ENCODE results near the gene AP1G2. TPM values are rescaled to one million over a fixed set of nuclear protein-coding genes. Genes with fewer than 3 reads are reported as not detected.
"Not testable (repeated sequence)": the region's sequence is repeated elsewhere in the genome, so short reads cannot be mapped to it uniquely, and the experiment has no call there.

Gene AP1G2
- total RNA-seq, 1 donor from 2014 or later = 156 TPM

DNA sequence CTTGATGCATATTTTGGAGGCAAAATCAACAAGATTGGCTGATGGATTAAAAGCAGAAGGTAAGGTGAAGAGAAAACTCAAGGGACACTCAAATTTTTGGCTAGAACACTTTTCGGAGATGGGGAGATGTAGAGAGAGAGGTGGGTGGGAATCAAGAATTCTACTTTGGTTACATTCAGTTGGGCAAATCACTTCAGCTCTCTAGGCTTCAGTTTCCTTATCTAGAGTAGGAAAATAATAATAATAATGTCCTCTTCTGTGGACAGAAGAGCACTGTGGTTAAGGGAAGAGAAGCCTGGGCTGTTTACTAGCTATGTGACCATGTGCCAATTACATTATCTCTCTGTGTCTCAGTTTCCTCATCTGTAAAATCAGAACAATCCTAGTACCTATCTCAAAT is 45.2 kb upstream of the AP1G2 start:
- no peaks in the 10 kb centered on the region for H3K9me3 Mint-ChIP-seq
- no peak overlapping the region for H3K4me3 Mint-ChIP-seq
- H3K27ac Mint-ChIP-seq = no peak overlapping the region
- DNase-seq (ENCODE audit: extremely low spot score, unreplicated experiment) = no peak
- no peaks in the 10 kb centered on the region for H3K36me3 Mint-ChIP-seq
- H3K27me3 Mint-ChIP-seq = peaks cover 26% of the 10 kb centered on the region
- peaks cover 5% of the 10 kb centered on the region for H3K4me1 Mint-ChIP-seq (ENCODE audit: unreplicated experiment)
- no peak for TF ChIP-seq CTCF (conservative IDR thresholded peaks at IDR 0.05)

DNA sequence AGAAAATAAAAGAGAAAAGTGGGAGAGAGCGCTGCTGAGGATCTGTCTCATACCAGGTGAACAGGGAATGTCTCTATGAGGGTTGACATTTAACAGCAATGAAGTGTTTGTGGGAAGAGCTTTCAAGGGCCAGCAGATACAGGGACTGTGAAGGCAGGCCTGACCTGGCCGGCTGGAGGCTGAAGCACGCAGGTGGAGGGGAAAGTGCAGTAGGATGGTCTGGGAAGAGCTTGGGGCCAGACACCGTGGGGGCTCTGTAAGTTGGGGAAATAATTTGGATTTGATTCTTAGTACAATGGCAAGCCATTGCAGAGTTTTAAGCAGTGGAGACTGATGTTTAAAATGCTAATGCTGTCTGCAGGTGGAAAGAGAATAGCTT is 44.8 kb upstream of the AP1G2 start:
- no peak for TF ChIP-seq CTCF (conservative IDR thresholded peaks at IDR 0.05)
- Mint-ChIP-seq H3K9me3 (no peaks in the 10 kb centered on the region), H3K36me3 (no peaks in the 10 kb centered on the region), H3K4me3 (no peak overlapping the region), H3K4me1 (ENCODE audit: unreplicated experiment) (peaks cover 5% of the 10 kb centered on the region), H3K27ac (no peak overlapping the region), H3K27me3 (peaks cover 27% of the 10 kb centered on the region)
- no peak for DNase-seq (ENCODE audit: extremely low spot score, unreplicated experiment)

GRCh38 chr14:23610815-23611289 is 43.3 kb upstream of the AP1G2 start:
- Mint-ChIP-seq H3K9me3 (no peaks in the 10 kb centered on the region), H3K27me3 (peaks cover 36% of the 10 kb centered on the region), H3K4me3 (no peak overlapping the region), H3K4me1 (ENCODE audit: unreplicated experiment) (peaks cover 5% of the 10 kb centered on the region), H3K36me3 (no peaks in the 10 kb centered on the region), H3K27ac (no peak overlapping the region)
- no peak for TF ChIP-seq CTCF (conservative IDR thresholded peaks at IDR 0.05)
- DNase-seq (ENCODE audit: extremely low spot score, unreplicated experiment) = no peak

DNA sequence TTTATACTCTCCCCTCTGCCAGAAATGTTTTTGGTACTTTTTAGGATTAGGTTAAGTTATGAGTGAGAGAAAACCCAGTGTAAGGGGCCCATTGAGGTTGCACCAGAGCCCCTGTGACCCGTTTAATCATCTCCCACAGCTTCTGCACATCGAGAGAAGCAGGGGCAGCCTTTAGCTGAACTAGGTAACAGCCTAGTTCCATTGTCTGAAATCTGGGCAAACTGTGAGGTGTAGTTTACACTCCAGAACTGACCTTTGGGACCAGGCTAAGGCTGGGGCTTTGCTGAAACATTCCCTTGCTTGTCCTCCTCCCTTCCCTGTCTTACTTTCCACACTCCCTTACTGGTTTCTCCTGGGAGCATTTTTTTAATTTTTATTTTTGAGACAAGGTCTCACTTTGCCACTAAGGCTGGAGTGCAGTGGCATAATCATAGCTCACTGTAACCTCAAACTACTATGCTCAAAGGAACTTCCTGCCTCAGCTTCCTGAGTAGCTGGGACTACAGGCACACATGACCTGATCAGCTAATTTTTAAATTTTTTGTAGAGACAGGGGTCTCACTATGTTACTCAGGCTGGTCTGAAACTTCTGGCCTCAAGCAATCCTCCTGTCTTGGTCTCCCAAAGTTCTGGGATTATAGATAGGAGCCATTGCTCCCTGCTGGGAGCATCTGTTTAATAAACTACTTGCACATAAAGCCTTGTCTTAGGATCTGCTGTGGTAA is 42.7 kb upstream of the AP1G2 start:
- H3K4me3 Mint-ChIP-seq = no peak overlapping the region
- H3K4me1 Mint-ChIP-seq (ENCODE audit: unreplicated experiment) = peaks cover 5% of the 10 kb centered on the region
- DNase-seq (ENCODE audit: extremely low spot score, unreplicated experiment) = no peak
- H3K36me3 Mint-ChIP-seq = no peaks in the 10 kb centered on the region
- H3K27ac Mint-ChIP-seq = no peak overlapping the region
- H3K9me3 Mint-ChIP-seq = no peaks in the 10 kb centered on the region
- H3K27me3 Mint-ChIP-seq = peaks cover 40% of the 10 kb centered on the region
- no peak for TF ChIP-seq CTCF (conservative IDR thresholded peaks at IDR 0.05)

DNA sequence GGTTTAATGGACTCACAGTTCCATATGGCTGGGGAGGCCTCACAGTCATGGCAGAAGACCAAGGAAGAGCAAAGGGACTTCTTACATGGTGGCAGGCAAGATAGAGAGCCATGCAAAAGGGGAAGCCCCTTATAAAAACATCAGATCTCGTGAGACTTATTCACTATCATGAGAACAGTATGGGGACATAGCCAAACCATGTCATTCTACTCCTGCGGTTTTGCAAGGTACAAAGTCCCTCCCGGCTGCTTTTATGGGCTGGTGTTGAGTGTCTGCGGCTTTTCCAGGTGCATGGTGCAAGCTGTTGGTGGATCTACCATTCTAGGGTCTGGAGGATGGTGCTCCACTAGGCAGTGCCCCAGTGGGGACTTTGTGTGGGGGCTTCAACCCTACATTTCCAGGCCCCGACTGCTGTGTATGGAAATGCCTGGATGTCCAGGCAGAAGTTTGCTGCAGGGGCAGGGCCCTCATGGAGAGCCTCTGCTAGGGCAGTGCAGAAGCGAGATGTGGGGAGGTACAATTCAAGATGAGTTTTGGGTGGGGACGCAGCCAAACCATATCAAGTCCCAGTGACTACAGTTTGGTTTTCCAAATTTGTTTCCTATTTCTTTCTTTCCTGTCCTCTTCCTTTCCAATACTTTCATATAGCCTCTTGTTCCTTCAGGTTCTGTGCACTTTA is 42.0 kb upstream of the AP1G2 start:
- not testable (repeated sequence) for H3K4me1 Mint-ChIP-seq (ENCODE audit: unreplicated experiment); H3K27ac Mint-ChIP-seq; H3K36me3 Mint-ChIP-seq; DNase-seq (ENCODE audit: extremely low spot score, unreplicated experiment); H3K4me3 Mint-ChIP-seq; H3K9me3 Mint-ChIP-seq
- H3K27me3 Mint-ChIP-seq = peaks cover 40% of the 10 kb centered on the region

GRCh38 chr14:23609001-23609400 is 41.4 kb upstream of the AP1G2 start:
- Mint-ChIP-seq H3K4me1 (ENCODE audit: unreplicated experiment) (peaks cover 5% of the 10 kb centered on the region), H3K4me3 (no peak overlapping the region), H3K27me3 (peaks cover 36% of the 10 kb centered on the region), H3K27ac (no peak overlapping the region), H3K9me3 (no peaks in the 10 kb centered on the region), H3K36me3 (no peaks in the 10 kb centered on the region)
- no peak for DNase-seq (ENCODE audit: extremely low spot score, unreplicated experiment)
- no peak for TF ChIP-seq CTCF (conservative IDR thresholded peaks at IDR 0.05)

Measured in type B pancreatic cell (in vitro differentiated cells).